ENCODE measurements around the gene PCSK2. TPM values are rescaled to one million over a fixed set of nuclear protein-coding genes. Genes with fewer than 3 reads are reported as not detected.

The PCSK2 gene
- total and polyA plus RNA-seq, 2 experiments from 2014 or later, result 1.3 to 3.8 TPM

- TF ChIP-seq EZH2 (IDR thresholded peaks at IDR 0.05; ENCODE audit: borderline replicate concordance), result no peak
- TF ChIP-seq CTCF (IDR thresholded peaks at IDR 0.05; ENCODE audit: poor library complexity), result no peak
- TF ChIP-seq EZH2phosphoT487 (IDR thresholded peaks at IDR 0.05; ENCODE audit: low read depth, severe bottlenecking, unreplicated experiment), result no peak
- no peak overlapping the region for H3K27ac ChIP-seq
- H3K4me2 ChIP-seq, result no peak overlapping the region
- H4K20me1 ChIP-seq (ENCODE audit: insufficient read depth, poor library complexity, severe bottlenecking), result no peaks in the 10 kb centered on the region
- WGBS (ENCODE audit: low lambda C conversion rate, missing lambda C conversion rate), result 96% methylated on average over 18 of the region's 18 CpGs
- DNase-seq (ENCODE audit: low spot score), result no peak
- H3K9me3 ChIP-seq (ENCODE audit: low read depth), result no peaks in the 10 kb centered on the region
- no peaks in the 10 kb centered on the region for H3K9me2 ChIP-seq (replicated peaks; ENCODE audit: insufficient read depth)
- H2AFZ ChIP-seq, result no peak overlapping the region
- no peaks in the 10 kb centered on the region for H3K4me1 ChIP-seq (ENCODE audit: insufficient read depth)
- H3K79me2 ChIP-seq, result no peaks in the 10 kb centered on the region
- no peaks in the 10 kb centered on the region for H3K27me3 ChIP-seq
- H3K4me3 ChIP-seq, result no peak overlapping the region
- H3K36me3 ChIP-seq (replicated peaks; ENCODE audit: insufficient read depth, low read depth), result no peaks in the 10 kb centered on the region
Measured at GRCh38 chr20:17508756-17509155, 281.9 kb downstream of the PCSK2 start.

- Histone ChIP-seq H3K36me3 (replicated peaks; ENCODE audit: insufficient read depth, low read depth) (no peaks in the 10 kb centered on the region), H3K27me3 (no peaks in the 10 kb centered on the region), H3K79me2 (no peaks in the 10 kb centered on the region), H3K9me2 (replicated peaks; ENCODE audit: insufficient read depth) (no peaks in the 10 kb centered on the region), H2AFZ (no peak overlapping the region), H3K4me3 (no peak overlapping the region), H3K4me1 (ENCODE audit: insufficient read depth) (no peaks in the 10 kb centered on the region), H4K20me1 (ENCODE audit: insufficient read depth, poor library complexity, severe bottlenecking) (no peaks in the 10 kb centered on the region), H3K9me3 (ENCODE audit: low read depth) (no peaks in the 10 kb centered on the region), H3K27ac (no peak overlapping the region), H3K4me2 (no peak overlapping the region)
- no peak for DNase-seq (ENCODE audit: low spot score)
- 68% methylated on average over 4 of the region's 4 CpGs for WGBS (ENCODE audit: low lambda C conversion rate, missing lambda C conversion rate)
- no peak for TF ChIP-seq CTCF (IDR thresholded peaks at IDR 0.05; ENCODE audit: poor library complexity)
- no peak for TF ChIP-seq EZH2 (IDR thresholded peaks at IDR 0.05; ENCODE audit: borderline replicate concordance)
- no peak for TF ChIP-seq EZH2phosphoT487 (IDR thresholded peaks at IDR 0.05; ENCODE audit: low read depth, severe bottlenecking, unreplicated experiment)
Measured at GRCh38 chr20:17510548-17510947, 283.7 kb downstream of the PCSK2 start.

- TF ChIP-seq EZH2 (IDR thresholded peaks at IDR 0.05; ENCODE audit: borderline replicate concordance) (no peak), CTCF (IDR thresholded peaks at IDR 0.05; ENCODE audit: poor library complexity) (no peak), EZH2phosphoT487 (IDR thresholded peaks at IDR 0.05; ENCODE audit: low read depth, severe bottlenecking, unreplicated experiment) (no peak)
- WGBS (ENCODE audit: low lambda C conversion rate, missing lambda C conversion rate), result 92% methylated on average over 6 of the region's 6 CpGs
Measured at GRCh38 chr20:17511401-17511800, 284.6 kb downstream of the PCSK2 start.

GRCh38 chr20:17513939-17514338, 287.1 kb downstream of the PCSK2 start:
- TF ChIP-seq CTCF (IDR thresholded peaks at IDR 0.05; ENCODE audit: poor library complexity) (no peak), EZH2 (IDR thresholded peaks at IDR 0.05; ENCODE audit: borderline replicate concordance) (no peak), EZH2phosphoT487 (IDR thresholded peaks at IDR 0.05; ENCODE audit: low read depth, severe bottlenecking, unreplicated experiment) (no peak)
- Histone ChIP-seq H3K36me3 (replicated peaks; ENCODE audit: insufficient read depth, low read depth) (no peaks in the 10 kb centered on the region), H3K9me2 (replicated peaks; ENCODE audit: insufficient read depth) (no peaks in the 10 kb centered on the region), H4K20me1 (ENCODE audit: insufficient read depth, poor library complexity, severe bottlenecking) (no peaks in the 10 kb centered on the region), H2AFZ (no peak overlapping the region), H3K79me2 (no peaks in the 10 kb centered on the region), H3K4me1 (ENCODE audit: insufficient read depth) (no peaks in the 10 kb centered on the region), H3K4me3 (no peak overlapping the region), H3K27me3 (no peaks in the 10 kb centered on the region), H3K27ac (no peak overlapping the region), H3K4me2 (no peak overlapping the region), H3K9me3 (ENCODE audit: low read depth) (no peaks in the 10 kb centered on the region)
- DNase-seq (ENCODE audit: low spot score), result no peak
- WGBS (ENCODE audit: low lambda C conversion rate, missing lambda C conversion rate), result 74% methylated on average over 2 of the region's 2 CpGs

More at GRCh38 chr20:17511401-17511800, 284.6 kb downstream of the PCSK2 start:
- Histone ChIP-seq H3K4me2 (no peak overlapping the region), H2AFZ (no peak overlapping the region), H3K27me3 (no peaks in the 10 kb centered on the region), H3K9me2 (replicated peaks; ENCODE audit: insufficient read depth) (no peaks in the 10 kb centered on the region), H3K4me1 (ENCODE audit: insufficient read depth) (no peaks in the 10 kb centered on the region), H3K79me2 (no peaks in the 10 kb centered on the region), H4K20me1 (ENCODE audit: insufficient read depth, poor library complexity, severe bottlenecking) (no peaks in the 10 kb centered on the region), H3K36me3 (replicated peaks; ENCODE audit: insufficient read depth, low read depth) (no peaks in the 10 kb centered on the region), H3K9me3 (ENCODE audit: low read depth) (no peaks in the 10 kb centered on the region), H3K4me3 (no peak overlapping the region), H3K27ac (no peak overlapping the region)
- no peak for DNase-seq (ENCODE audit: low spot score)
